HG03280 (cell line): ENCODE measurements around the gene EWSR1.

Experiments used
- ATAC-seq: cut with Tn5 transposase; IDR thresholded peaks from one replicate; pipeline ENCODE4 v1.9.1; 2021; ENCODE audit warnings: mild to moderate bottlenecking, moderate library complexity; ENCODE audit not compliant: unreplicated experiment

The EWSR1 gene

DNA sequence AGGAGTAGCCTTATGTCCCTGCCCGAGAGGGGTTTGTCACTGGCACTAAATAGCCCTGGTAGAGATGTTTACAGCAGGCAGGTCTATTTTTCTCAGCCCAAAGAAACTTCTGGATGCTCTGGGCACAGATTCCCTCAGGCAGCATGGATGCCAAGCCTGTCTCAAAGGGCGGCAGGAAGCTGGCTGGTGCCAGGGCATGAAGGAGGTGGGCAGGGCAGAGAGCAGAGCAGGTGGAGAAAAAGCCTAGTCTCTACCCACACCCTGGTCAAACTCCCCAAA is 34.3 kb downstream of the EWSR1 start:
- no peak for ATAC-seq

- ATAC-seq, result no peak
Measured at GRCh38 chr22:29302681-29303465, 34.8 kb downstream of the EWSR1 start.

DNA sequence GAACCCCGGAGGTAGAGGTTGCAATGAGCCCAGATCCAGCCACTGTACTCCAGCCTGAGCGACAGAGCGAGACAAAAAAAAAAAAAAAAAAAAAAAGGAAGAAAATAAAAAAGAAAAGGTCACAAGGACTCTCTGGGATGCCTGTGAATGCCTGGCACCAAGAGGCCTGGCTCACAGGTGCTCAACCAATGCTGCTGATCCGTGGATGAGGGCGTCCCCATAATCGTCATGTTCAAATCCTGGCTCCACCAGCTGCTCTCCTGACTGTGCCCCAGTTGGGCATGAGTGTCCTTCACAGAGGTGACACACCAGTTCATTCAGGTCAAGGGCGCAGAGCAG is 37.7 kb downstream of the EWSR1 start:
- no peak for ATAC-seq

- no peak for ATAC-seq
Measured at GRCh38 chr22:29306175-29306834, 38.2 kb downstream of the EWSR1 start, which contains the start of gene GAS2L1. GAS2L1 (plus strand) TSS chr22:29306650; CDS start chr22:29308106, 1,456 bp downstream.

GRCh38 chr22:29306835-29307595 is 38.9 kb downstream of the EWSR1 start:
- no peak for ATAC-seq

- ATAC-seq, result no peak
Measured at GRCh38 chr22:29307596-29308147, 39.6 kb downstream of the EWSR1 start.

GRCh38 chr22:29308148-29308790 is 40.2 kb downstream of the EWSR1 start:
- no peak for ATAC-seq

DNA sequence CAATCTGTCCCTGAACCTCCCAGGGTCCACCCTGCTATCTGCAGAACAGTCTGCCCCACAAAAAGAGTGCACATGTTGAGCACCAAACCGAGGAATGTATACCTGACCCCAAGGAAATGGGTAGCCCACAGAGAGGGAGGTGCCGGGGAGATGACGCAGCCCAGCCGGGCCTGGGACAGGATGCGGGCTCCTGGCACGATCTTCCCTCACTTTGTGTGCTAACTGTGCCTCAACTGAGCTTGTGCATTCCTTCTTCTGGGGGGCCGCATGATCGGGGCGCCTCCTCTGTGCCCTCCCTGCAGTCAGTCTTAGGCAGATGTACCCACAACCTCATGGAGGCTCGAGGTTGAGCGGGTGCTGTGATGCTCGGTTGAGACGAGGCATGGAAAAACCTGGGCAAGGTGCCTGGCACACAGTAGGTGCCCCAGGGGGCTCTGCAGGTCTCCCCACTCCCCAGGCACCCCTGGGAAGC is 40.8 kb downstream of the EWSR1 start:
- ATAC-seq, result no peak

GRCh38 chr22:29309332-29310064 is 41.4 kb downstream of the EWSR1 start:
- no peak for ATAC-seq

DNA sequence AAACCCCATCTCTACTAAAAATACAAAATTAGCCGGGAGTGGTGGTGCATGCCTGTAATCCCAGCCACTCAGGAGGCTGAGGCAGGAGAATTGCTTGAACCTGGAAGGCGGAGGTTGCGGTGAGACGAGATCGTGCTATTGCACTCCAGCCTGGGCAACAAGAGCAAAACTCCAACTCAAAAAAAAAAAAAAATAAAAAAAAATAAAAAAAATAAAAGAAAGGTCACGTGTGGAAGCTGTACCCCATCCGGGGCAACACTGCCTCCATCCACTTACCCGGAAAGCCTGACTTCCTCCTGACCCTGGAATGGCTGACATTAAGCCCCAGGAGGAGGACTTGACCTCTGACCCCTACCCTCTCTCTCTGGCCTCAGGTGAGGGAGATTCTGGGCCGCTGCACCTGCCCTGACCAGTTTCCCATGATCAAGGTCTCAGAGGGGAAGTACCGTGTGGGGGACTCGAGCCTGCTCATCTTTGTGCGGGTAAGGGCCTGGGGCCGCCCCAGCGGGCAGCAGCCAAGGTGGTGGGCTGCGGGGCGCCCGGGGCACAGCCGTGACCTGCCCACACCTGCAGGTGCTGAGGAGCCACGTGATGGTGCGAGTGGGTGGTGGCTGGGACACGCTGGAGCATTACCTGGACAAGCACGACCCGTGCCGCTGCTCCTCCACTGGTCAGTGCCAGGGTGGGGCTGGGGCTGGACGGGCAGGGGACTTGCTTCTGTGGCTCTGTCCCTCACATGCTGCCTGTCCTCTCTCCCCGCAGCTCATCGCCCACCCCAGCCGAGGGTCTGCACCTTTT is 42.2 kb downstream of the EWSR1 start:
- no peak for ATAC-seq

GRCh38 chr22:29310863-29311339 is 42.8 kb downstream of the EWSR1 start:
- no peak for ATAC-seq

- ATAC-seq, result no peak
Measured at GRCh38 chr22:29311464-29312217, 43.6 kb downstream of the EWSR1 start.

- ATAC-seq, result no peak
Measured at GRCh38 chr22:29312218-29313125, 44.4 kb downstream of the EWSR1 start.

DNA sequence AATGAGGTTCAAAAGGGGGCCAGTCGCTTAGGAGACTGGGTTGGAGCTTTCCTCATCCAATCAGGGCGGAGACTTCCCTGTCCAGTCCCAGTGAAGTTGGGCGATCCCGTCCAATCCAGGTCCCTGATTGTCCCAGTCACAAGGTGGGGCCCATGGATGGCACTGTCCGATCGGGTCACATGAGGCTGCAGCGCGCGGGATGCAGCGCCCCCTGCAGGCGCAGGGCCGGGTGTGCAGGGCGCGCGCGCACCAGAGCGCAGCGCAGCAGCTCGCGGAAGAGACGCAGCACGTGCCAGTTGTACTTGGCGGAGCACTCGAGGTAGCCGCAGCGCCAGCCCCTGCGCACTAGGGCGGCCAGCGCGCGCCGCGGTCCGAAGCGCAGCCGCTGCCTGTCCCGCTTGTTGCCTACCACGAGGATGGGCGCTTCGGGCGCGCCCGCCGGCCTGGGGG is 45.1 kb downstream of the EWSR1 start:
- ATAC-seq, result no peak

GRCh38 chr22:29313576-29314466 is 45.8 kb downstream of the EWSR1 start:
- no peak for ATAC-seq

DNA sequence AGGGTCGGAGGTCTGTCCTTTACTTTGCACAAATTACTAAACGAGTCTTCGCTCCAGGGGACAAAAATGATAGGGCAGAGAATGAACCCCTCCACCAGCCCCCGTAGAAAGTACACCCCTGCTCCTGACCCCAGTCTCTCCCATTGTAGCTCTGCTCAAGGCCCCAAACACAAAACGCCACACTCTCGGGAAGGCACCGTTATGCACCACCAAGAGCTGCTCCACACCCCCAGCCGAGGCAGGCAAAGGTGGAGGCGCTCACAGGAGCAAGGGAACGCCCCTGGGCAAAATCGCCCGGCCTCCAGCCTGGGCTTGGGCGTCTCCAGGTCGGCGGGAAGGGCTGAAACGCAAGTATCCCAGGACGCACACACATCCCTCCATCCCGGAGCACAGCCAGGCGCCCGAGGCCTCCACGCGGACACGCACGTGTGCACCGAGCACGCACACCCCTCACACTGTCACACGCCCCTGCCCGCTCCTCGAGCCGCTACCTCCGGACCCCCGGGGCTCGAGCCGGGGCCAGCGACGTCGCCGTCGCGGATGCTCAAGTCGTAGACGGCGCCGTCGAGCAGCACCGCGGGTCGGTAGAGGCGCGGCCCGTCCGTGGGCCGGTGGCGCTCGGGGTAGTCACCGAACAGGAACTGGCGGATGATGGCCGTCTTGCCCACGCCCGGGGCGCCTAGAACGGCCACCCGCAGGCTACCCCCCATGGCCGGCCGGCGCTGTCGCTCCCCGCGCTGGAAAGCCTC is 46.6 kb downstream of the EWSR1 start:
- ATAC-seq, result no peak
